Measurements from ENCODE around the gene CHRNA4.
"Not testable (repeated sequence)": the region's sequence is repeated elsewhere in the genome, so short reads cannot be mapped to it uniquely, and the experiment has no call there.

Gene CHRNA4

GRCh38 chr20:63305933-63306672 is 55.0 kb downstream of the CHRNA4 start:
- not testable (repeated sequence) for DNase-seq (ENCODE audit: low read depth, low spot score); H3K4me3 ChIP-seq (ENCODE audit: low read length)

- DNase-seq (ENCODE audit: low read depth, low spot score): no peak
These were observed 55.8 kb downstream of the CHRNA4 start for GRCh38 chr20:63305393-63305792.

GRCh38 chr20:63303095-63303666 is 58.0 kb downstream of the CHRNA4 start:
- no peak overlapping the region for H3K4me3 ChIP-seq (ENCODE audit: low read length)
- DNase-seq (ENCODE audit: low read depth, low spot score): no peak

More at GRCh38 chr20:63305393-63305792, 55.8 kb downstream of the CHRNA4 start:
- H3K4me3 ChIP-seq (ENCODE audit: low read length): no peak overlapping the region

- DNase-seq (ENCODE audit: low read depth, low spot score): no peak
- no peak overlapping the region for H3K4me3 ChIP-seq (ENCODE audit: low read length)
These were observed 59.5 kb downstream of the CHRNA4 start for GRCh38 chr20:63301671-63302070.

- DNase-seq (ENCODE audit: low read depth, low spot score): no peak
These were observed 62.3 kb downstream of the CHRNA4 start for GRCh38 chr20:63298731-63299312.

GRCh38 chr20:63297796-63298572 is 63.2 kb downstream of the CHRNA4 start:
- DNase-seq (ENCODE audit: low read depth, low spot score): no peak
- no peak overlapping the region for H3K4me3 ChIP-seq (ENCODE audit: low read length)

More at GRCh38 chr20:63298731-63299312, 62.3 kb downstream of the CHRNA4 start:
- no peak overlapping the region for H3K4me3 ChIP-seq (ENCODE audit: low read length)

GRCh38 chr20:63297371-63297781 is 63.8 kb downstream of the CHRNA4 start:
- no peak for DNase-seq (ENCODE audit: low read depth, low spot score)
- no peak overlapping the region for H3K4me3 ChIP-seq (ENCODE audit: low read length)

GRCh38 chr20:63296531-63297299 is 64.4 kb downstream of the CHRNA4 start:
- no peak overlapping the region for H3K4me3 ChIP-seq (ENCODE audit: low read length)
- DNase-seq (ENCODE audit: low read depth, low spot score): no peak

- no peak for DNase-seq (ENCODE audit: low read depth, low spot score)
- H3K4me3 ChIP-seq (ENCODE audit: low read length): no peak overlapping the region
These were observed 65.3 kb downstream of the CHRNA4 start for GRCh38 chr20:63295846-63296245.

- no peak overlapping the region for H3K4me3 ChIP-seq (ENCODE audit: low read length)
- no peak for DNase-seq (ENCODE audit: low read depth, low spot score)
These were observed 65.7 kb downstream of the CHRNA4 start for GRCh38 chr20:63295422-63295821.

GRCh38 chr20:63295018-63295417 is 66.1 kb downstream of the CHRNA4 start:
- DNase-seq (ENCODE audit: low read depth, low spot score): no peak
- no peak overlapping the region for H3K4me3 ChIP-seq (ENCODE audit: low read length)

GRCh38 chr20:63294536-63294900 is 66.6 kb downstream of the CHRNA4 start:
- no peak overlapping the region for H3K4me3 ChIP-seq (ENCODE audit: low read length)
- DNase-seq (ENCODE audit: low read depth, low spot score): no peak

GRCh38 chr20:63293871-63294535 is 67.1 kb downstream of the CHRNA4 start:
- no peak for DNase-seq (ENCODE audit: low read depth, low spot score)
- H3K4me3 ChIP-seq (ENCODE audit: low read length): no peak overlapping the region

- H3K4me3 ChIP-seq (ENCODE audit: low read length): no peak overlapping the region
- no peak for DNase-seq (ENCODE audit: low read depth, low spot score)
These were observed 67.7 kb downstream of the CHRNA4 start for GRCh38 chr20:63293456-63293855.
